Skeletal muscle satellite cell (primary cell): ENCODE results near the gene SH3BP4.
A peak's percentile ranks its signal among the peaks of the same experiment; 100 is the strongest.

Experiments
- H3K27me3 ChIP-seq: 2 replicates; pipeline ENCODE4 v1.7.0; 2013; ENCODE audit warnings: low read length; ENCODE audit not compliant: control insufficient read depth, insufficient read depth
- H3K36me3 ChIP-seq: 2 replicates; pipeline ENCODE4 v1.7.0; 2013; ENCODE audit warnings: mild to moderate bottlenecking, control low read depth, low read length; ENCODE audit not compliant: insufficient read depth
- H3K4me1 ChIP-seq: 2 replicates; pipeline ENCODE4 v1.7.0; 2013; ENCODE audit warnings: low read length; ENCODE audit not compliant: control insufficient read depth, insufficient read depth
- H3K4me2 ChIP-seq: 2 replicates; pipeline ENCODE4 v1.7.0; 2013; ENCODE audit warnings: mild to moderate bottlenecking, low read length
- H3K4me3 ChIP-seq: 2 replicates; pipeline ENCODE4 v1.7.0; 2013; ENCODE audit warnings: low read length
- H3K9ac ChIP-seq: 2 replicates; pipeline ENCODE4 v1.7.0; 2013; ENCODE audit warnings: mild to moderate bottlenecking, low read depth, low read length, moderate library complexity
- H3K9me3 ChIP-seq: replicated peaks from 2 replicates; pipeline ENCODE4 v1.7.0; 2013; ENCODE audit warnings: mild to moderate bottlenecking, control low read depth, low read length

The SH3BP4 gene

GRCh38 chr2:235084424-235084823 is 132.6 kb downstream of the SH3BP4 start:
- Histone ChIP-seq H3K4me1 (peaks cover 5% of the 10 kb centered on the region), H3K4me3 (no peak overlapping the region), H3K9ac (no peak overlapping the region), H3K9me3 (no peaks in the 10 kb centered on the region), H3K36me3 (no peaks in the 10 kb centered on the region), H3K4me2 (no peak overlapping the region), H3K27me3 (peaks cover 11% of the 10 kb centered on the region)

- H3K4me2 ChIP-seq = no peak overlapping the region
- no peaks in the 10 kb centered on the region for H3K9me3 ChIP-seq
- no peak overlapping the region for H3K9ac ChIP-seq
- H3K36me3 ChIP-seq = no peaks in the 10 kb centered on the region
- no peak overlapping the region for H3K4me3 ChIP-seq
- peaks cover 11% of the 10 kb centered on the region for H3K27me3 ChIP-seq
- H3K4me1 ChIP-seq = peaks cover 5% of the 10 kb centered on the region
Observed at GRCh38 chr2:235085476-235085875, 133.7 kb downstream of the SH3BP4 start.

- Histone ChIP-seq H3K4me2 (no peak overlapping the region), H3K9ac (no peak overlapping the region), H3K4me3 (no peak overlapping the region), H3K9me3 (no peaks in the 10 kb centered on the region), H3K27me3 (peaks cover 11% of the 10 kb centered on the region), H3K36me3 (no peaks in the 10 kb centered on the region), H3K4me1 (peaks cover 5% of the 10 kb centered on the region)
Observed at GRCh38 chr2:235086481-235087184, 134.8 kb downstream of the SH3BP4 start.

- Histone ChIP-seq H3K36me3 (no peaks in the 10 kb centered on the region), H3K4me1 (peaks cover 5% of the 10 kb centered on the region), H3K9ac (no peak overlapping the region), H3K9me3 (no peaks in the 10 kb centered on the region), H3K4me3 (no peak overlapping the region), H3K27me3 (peaks cover 11% of the 10 kb centered on the region), H3K4me2 (peak overlapping the region; percentile 45)
Observed at GRCh38 chr2:235087832-235088495, 136.1 kb downstream of the SH3BP4 start.

- Histone ChIP-seq H3K9me3 (no peaks in the 10 kb centered on the region), H3K4me3 (no peak overlapping the region)
Observed at GRCh38 chr2:235088496-235088921, 136.7 kb downstream of the SH3BP4 start.

GRCh38 chr2:235091421-235091820 is 139.6 kb downstream of the SH3BP4 start:
- Histone ChIP-seq H3K4me1 (peaks cover 5% of the 10 kb centered on the region), H3K4me3 (no peak overlapping the region), H3K4me2 (no peak overlapping the region), H3K9ac (no peak overlapping the region), H3K36me3 (no peaks in the 10 kb centered on the region), H3K9me3 (no peaks in the 10 kb centered on the region), H3K27me3 (peaks cover 9% of the 10 kb centered on the region)

More at GRCh38 chr2:235088496-235088921, 136.7 kb downstream of the SH3BP4 start:
- Histone ChIP-seq H3K27me3 (peaks cover 11% of the 10 kb centered on the region), H3K4me2 (no peak overlapping the region), H3K4me1 (peaks cover 5% of the 10 kb centered on the region), H3K9ac (no peak overlapping the region), H3K36me3 (no peaks in the 10 kb centered on the region)

- no peak overlapping the region for H3K9ac ChIP-seq
- peaks cover 9% of the 10 kb centered on the region for H3K27me3 ChIP-seq
- H3K9me3 ChIP-seq = no peaks in the 10 kb centered on the region
- H3K4me1 ChIP-seq = peaks cover 5% of the 10 kb centered on the region
- no peak overlapping the region for H3K4me3 ChIP-seq
- no peaks in the 10 kb centered on the region for H3K36me3 ChIP-seq
- H3K4me2 ChIP-seq = no peak overlapping the region
Observed at GRCh38 chr2:235091983-235092382, 140.2 kb downstream of the SH3BP4 start.

- Histone ChIP-seq H3K4me1 (peaks cover 5% of the 10 kb centered on the region), H3K4me2 (no peak overlapping the region), H3K27me3 (peaks cover 7% of the 10 kb centered on the region), H3K36me3 (no peaks in the 10 kb centered on the region), H3K9me3 (no peaks in the 10 kb centered on the region), H3K9ac (no peak overlapping the region), H3K4me3 (no peak overlapping the region)
Observed at GRCh38 chr2:235092433-235093223, 140.8 kb downstream of the SH3BP4 start.

GRCh38 chr2:235094457-235094856 is 142.6 kb downstream of the SH3BP4 start:
- no peak overlapping the region for H3K9ac ChIP-seq
- no peaks in the 10 kb centered on the region for H3K36me3 ChIP-seq
- H3K4me2 ChIP-seq = no peak overlapping the region
- no peaks in the 10 kb centered on the region for H3K9me3 ChIP-seq
- H3K4me1 ChIP-seq = peaks cover 15% of the 10 kb centered on the region
- H3K27me3 ChIP-seq = no peaks in the 10 kb centered on the region
- no peak overlapping the region for H3K4me3 ChIP-seq

- peaks cover 16% of the 10 kb centered on the region for H3K4me1 ChIP-seq
- no peak overlapping the region for H3K4me3 ChIP-seq
- H3K9me3 ChIP-seq = no peaks in the 10 kb centered on the region
- no peak overlapping the region for H3K9ac ChIP-seq
- no peaks in the 10 kb centered on the region for H3K36me3 ChIP-seq
- no peaks in the 10 kb centered on the region for H3K27me3 ChIP-seq
- no peak overlapping the region for H3K4me2 ChIP-seq
Observed at GRCh38 chr2:235095569-235095968, 143.8 kb downstream of the SH3BP4 start.

- Histone ChIP-seq H3K36me3 (no peaks in the 10 kb centered on the region), H3K27me3 (no peaks in the 10 kb centered on the region), H3K9me3 (no peaks in the 10 kb centered on the region), H3K4me3 (no peak overlapping the region), H3K4me2 (no peak overlapping the region), H3K4me1 (peaks cover 16% of the 10 kb centered on the region), H3K9ac (no peak overlapping the region)
Observed at GRCh38 chr2:235096447-235096846, 144.6 kb downstream of the SH3BP4 start.
